ENCODE data around the gene LRRC45.
"Not testable (repeated sequence)": the region's sequence is repeated elsewhere in the genome, so short reads cannot be mapped to it uniquely, and the experiment has no call there.

Gene LRRC45

GRCh38 chr17:82022981-82023446 is at the start of gene LRRC45:
Gene LRRC45, plus strand, starts transcription at chr17:82023305. Its CDS starts 339 bp downstream, at chr17:82023644.
- peak; percentile 99 for DNase-seq

GRCh38 chr17:81973432-81973831 is 49.7 kb upstream of the LRRC45 start:
- DNase-seq: no peak

- peak; percentile 29 for DNase-seq
These were observed 46.5 kb upstream of the LRRC45 start for GRCh38 chr17:81976332-81977210.

GRCh38 chr17:81977211-81977808 is 45.8 kb upstream of the LRRC45 start, which contains the start of gene ASPSCR1:
Gene ASPSCR1, plus strand, starts transcription at chr17:81977629. Its CDS starts 18 bp downstream, at chr17:81977647.
- peak; percentile 86 for DNase-seq

GRCh38 chr17:81978524-81979298 is 44.4 kb upstream of the LRRC45 start:
- no peak for DNase-seq

- no peak for DNase-seq
These were observed 43.0 kb upstream of the LRRC45 start for GRCh38 chr17:81980122-81980521.

GRCh38 chr17:81980707-81981343 is 42.3 kb upstream of the LRRC45 start:
- DNase-seq: peak; percentile 61

- not testable (repeated sequence) for DNase-seq
These were observed 41.6 kb upstream of the LRRC45 start for GRCh38 chr17:81981511-81981910.

GRCh38 chr17:81983011-81983638 is 40.0 kb upstream of the LRRC45 start:
- DNase-seq: no peak

GRCh38 chr17:81983639-81984373 is 39.3 kb upstream of the LRRC45 start:
- no peak for DNase-seq

GRCh38 chr17:81984773-81985410 is 38.2 kb upstream of the LRRC45 start:
- no peak for DNase-seq

GRCh38 chr17:81986606-81987005 is 36.5 kb upstream of the LRRC45 start:
- DNase-seq: no peak

GRCh38 chr17:81987161-81987770 is 35.8 kb upstream of the LRRC45 start:
- DNase-seq: no peak

- no peak for DNase-seq
These were observed 32.0 kb upstream of the LRRC45 start for GRCh38 chr17:81990836-81991683.

GRCh38 chr17:81991684-81992305 is 31.3 kb upstream of the LRRC45 start:
- DNase-seq: peak; percentile 61

GRCh38 chr17:81992306-81993102 is 30.6 kb upstream of the LRRC45 start:
- no peak for DNase-seq

- no peak for DNase-seq
These were observed 29.1 kb upstream of the LRRC45 start for GRCh38 chr17:81993729-81994592.

Measured in hematopoietic multipotent progenitor cell treated with erythropoietin and hydrocortisone succinate and interleukin-3 and kit ligand, for 8 days (in vitro differentiated cells).